Caki2 (cell line): ENCODE data around the gene NTNG2. TPM values are rescaled to one million over a fixed set of nuclear protein-coding genes. Genes with fewer than 3 reads are reported as not detected.
A peak's percentile ranks its signal among the peaks of the same experiment; 100 is the strongest.

Experiments
- DNase-seq: peaks from one replicate; pipeline ENCODE4 v3.0.0-alpha.2; 2015; ENCODE audit warnings: low read depth
- in situ Hi-C: cut with HindIII; loops from 2 replicates; pipeline ENCODE4 v1.10.0; 2016; ENCODE audit warnings: low sequenced_read_pairs, low pct_unique_long_range_greater_than_20kb, mixed read lengths
- total RNA-seq: library from RNA; depleted of rRNA; stranded (reverse); fragments of >200 nt; shearing (Covaris generic); gene quantifications from 2 replicates; pipeline ENCODE4 v1.2.3, GENCODE V29; 2014; ENCODE audit warnings: low replicate concordance

NTNG2 gene
- total RNA-seq, 1 experiment from 2014 or later = 5.1 TPM

- in situ Hi-C loops = no loop called here
- DNase-seq = no peak
Observed at GRCh38 chr9:132192728-132193127, 30.9 kb downstream of the NTNG2 start.

- in situ Hi-C loops = no loop called here
- DNase-seq = no peak
Observed at GRCh38 chr9:132193227-132194124, 31.6 kb downstream of the NTNG2 start.

GRCh38 chr9:132194508-132194907, 32.6 kb downstream of the NTNG2 start:
- DNase-seq = no peak
- in situ Hi-C loops = no loop called here

GRCh38 chr9:132197315-132197714, 35.5 kb downstream of the NTNG2 start:
- no peak for DNase-seq
- in situ Hi-C loops = no loop called here

DNA sequence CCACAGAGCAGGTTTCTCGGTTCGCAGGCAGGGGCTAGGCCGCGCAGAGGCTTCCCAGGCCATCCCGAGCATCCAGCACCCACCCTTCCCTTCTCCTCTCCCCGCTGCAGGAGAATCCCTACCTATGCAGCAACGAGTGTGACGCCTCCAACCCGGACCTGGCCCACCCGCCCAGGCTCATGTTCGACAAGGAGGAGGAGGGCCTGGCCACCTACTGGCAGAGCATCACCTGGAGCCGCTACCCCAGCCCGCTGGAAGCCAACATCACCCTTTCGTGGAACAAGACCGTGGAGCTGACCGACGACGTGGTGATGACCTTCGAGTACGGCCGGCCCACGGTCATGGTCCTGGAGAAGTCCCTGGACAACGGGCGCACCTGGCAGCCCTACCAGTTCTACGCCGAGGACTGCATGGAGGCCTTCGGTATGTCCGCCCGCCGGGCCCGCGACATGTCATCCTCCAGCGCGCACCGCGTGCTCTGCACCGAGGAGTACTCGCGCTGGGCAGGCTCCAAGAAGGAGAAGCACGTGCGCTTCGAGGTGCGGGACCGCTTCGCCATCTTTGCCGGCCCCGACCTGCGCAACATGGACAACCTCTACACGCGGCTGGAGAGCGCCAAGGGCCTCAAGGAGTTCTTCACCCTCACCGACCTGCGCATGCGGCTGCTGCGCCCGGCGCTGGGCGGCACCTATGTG, 36.1 kb downstream of the NTNG2 start:
- in situ Hi-C loops = no loop called here
- DNase-seq = no peak

DNA sequence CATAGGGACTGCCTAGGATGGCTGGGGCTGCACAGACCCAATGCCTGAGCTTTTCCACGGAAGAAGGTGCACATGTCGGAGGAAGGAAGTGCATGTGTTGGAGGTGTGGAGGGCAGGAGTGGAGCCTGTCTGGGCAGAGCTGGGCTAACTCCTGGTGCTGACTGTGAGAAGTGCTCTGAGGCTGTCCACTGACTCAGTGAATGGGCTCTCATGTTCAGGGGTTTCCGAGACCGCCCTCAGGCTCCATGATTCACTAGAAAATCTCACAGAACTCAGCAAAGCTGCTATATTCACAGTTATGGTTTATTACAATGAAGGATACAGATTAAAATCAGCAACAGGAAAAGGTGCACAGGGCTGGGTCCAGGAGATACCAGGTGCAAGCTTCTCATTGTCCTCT, 37.2 kb downstream of the NTNG2 start:
- in situ Hi-C loops = no loop called here
- no peak for DNase-seq

GRCh38 chr9:132200706-132201105, 38.8 kb downstream of the NTNG2 start:
- DNase-seq = no peak
- in situ Hi-C loops = no loop called here

GRCh38 chr9:132201139-132201538, 39.3 kb downstream of the NTNG2 start:
- no peak for DNase-seq
- in situ Hi-C loops = no loop called here

DNA sequence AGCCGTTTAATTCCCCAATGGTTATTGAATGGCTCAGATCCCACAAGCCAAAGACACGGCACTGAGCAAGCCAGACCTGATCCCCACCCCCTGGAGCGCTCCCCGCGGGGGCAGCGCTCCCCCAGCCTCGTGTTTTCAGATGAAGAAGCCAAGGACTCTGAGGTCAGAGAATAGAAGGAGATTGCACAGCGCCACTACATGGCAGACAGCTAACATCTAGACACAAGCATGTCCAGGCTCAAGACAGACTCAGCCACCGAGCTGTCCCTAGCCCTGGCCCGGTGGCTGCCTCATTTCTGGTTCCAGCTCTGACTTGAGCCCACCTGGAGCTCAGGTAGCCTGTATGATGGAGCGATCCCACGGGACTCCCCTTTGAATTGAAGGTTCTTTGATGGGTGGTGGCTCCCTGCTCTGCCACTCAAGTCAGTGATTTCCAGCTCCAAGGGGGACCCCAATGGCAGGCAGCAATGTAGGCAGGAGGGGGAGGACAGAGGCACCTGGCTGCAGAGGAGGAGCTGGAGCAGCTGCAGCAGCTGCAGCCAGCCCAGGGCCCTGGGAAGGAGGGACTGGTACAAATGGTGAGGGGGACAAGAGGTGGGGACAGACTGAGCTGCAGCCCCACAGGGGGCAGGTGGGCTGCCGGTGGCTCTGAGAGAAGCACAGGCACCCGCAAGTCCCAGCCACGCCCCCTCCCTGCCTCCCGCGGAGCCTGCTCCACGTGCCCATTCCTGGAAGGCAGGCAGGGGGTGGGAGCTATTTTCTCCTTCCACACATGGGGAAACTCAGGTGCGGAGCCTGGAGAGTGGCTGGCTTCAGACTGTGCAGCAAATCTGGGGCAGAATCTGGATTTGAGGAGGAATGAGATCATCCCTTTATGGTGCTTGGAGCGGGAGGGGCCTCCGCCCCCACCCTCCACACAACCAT, 40.2 kb downstream of the NTNG2 start:
- in situ Hi-C loops = no loop called here
- DNase-seq = no peak

- no peak for DNase-seq
- in situ Hi-C loops = no loop called here
Observed at GRCh38 chr9:132204883-132205282, 43.0 kb downstream of the NTNG2 start.

DNA sequence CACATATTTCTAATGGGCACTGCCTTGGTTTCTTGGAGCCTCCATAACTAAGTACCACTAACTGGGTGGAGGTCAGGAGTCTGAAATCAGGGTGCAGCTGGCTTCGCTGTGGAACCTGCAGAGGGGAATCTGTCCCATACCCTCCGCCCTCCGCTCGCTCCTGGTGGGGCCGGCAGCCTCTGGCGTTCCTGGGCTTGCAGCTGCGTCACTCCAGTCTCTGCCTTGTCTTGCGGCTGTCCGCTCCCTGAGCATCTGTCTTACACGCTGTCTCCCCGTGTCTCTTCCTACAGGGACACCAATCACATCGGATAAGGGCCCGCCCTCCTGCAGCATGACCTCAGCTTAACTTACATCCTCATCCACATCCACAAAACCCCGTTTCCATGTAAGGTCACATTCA, 45.4 kb downstream of the NTNG2 start:
- in situ Hi-C loops = no loop called here
- DNase-seq = no peak

- in situ Hi-C loops = no loop called here
Observed at GRCh38 chr9:132207839-132208615, 46.2 kb downstream of the NTNG2 start.

DNA sequence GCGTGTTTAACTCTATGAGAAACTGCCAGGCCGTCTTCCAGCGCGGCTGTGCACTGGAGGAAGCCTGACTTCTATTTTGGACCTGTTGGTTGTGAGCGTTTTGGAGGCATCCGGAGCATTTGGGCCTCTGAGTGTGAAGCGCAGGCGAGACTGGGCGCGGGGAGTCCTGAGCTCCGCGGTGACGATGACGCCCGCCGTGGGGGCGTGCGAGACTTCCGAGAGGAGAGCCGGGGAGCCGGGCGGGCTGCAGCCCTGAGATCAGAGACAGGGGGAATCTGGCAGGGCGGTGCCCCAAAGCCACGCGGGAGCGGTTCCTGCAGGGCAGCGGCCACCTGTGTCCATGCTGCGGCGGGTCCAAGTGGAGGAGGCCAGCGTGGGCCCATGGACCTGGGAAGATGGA, 47.4 kb downstream of the NTNG2 start:
- DNase-seq = no peak
- in situ Hi-C loops = no loop called here

More at GRCh38 chr9:132207839-132208615, 46.2 kb downstream of the NTNG2 start:
- DNase-seq = no peak

DNA sequence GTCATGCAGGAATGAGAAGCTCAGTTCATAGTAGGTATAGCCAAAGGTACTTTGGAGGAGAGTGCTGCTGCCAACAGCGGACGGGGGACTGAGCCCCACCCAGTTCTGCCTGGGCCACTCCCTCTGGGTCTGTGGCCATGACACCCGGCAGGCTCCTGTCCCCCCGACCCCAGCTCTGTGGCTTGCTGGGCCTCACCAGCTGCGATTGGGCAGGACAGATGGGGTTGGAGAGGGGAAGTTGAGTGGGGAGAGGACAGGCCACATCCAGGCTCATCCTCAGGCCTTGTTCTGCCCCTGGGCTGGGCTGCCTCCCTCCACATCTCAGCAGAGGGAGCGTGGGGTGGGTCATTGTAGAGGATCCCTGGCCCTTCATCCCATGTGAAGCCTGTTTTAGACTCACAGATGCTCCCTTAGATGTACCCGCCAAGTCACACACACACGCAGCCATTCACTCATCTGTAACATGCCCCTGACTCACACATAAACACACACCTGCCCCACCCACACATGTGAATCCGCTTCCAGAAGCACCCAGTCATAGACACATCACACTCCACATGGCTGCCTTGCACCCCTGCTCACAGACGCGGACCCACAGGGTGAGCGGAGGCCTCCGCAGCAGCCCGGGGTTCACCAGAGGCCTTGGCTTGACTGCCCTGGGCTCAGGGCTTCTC, 48.8 kb downstream of the NTNG2 start:
- DNase-seq = peak; percentile 21
- in situ Hi-C loops = no loop called here

DNA sequence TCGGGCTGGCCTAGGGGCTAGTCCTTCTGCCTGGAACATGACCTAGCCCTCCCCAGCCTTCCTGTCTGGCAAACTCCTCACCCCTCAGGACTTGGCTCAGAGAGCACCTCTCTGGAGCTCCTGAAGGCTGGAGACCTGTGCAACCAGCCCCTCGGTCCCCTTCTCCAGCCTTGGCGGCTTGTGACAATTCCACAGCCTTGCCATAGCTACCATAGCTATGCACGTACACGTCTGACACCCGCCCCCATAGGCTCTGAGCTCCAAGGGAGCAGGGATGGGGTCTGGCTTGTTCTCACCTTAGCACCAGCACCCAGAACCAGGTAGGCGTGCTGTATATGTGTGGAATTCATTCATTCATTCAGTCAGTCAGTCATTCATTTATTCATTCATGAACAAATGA, 49.7 kb downstream of the NTNG2 start:
- in situ Hi-C loops = no loop called here
- DNase-seq = no peak

- in situ Hi-C loops = no loop called here
- no peak for DNase-seq
Observed at GRCh38 chr9:132214027-132214622, 52.3 kb downstream of the NTNG2 start.
